ENCODE results near the gene LYSMD4.

LYSMD4 gene

DNA sequence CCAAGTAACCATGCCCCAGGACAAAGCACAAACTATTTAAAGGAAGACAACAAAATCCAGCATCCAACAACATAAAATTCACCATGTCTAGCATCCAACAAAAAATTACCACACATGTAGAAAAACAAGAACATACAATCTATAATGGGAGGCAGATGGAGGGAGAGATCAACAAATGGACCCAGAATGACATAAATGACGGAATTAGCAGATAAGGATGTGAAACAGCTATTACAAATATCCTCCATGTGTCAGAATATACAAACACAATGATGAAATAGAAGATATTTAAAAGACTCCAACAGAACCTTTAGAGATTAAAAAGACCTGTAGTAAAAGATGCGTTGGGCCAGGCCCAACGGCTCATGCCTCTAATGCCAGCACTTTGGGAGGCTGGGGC lies 10.8 kb downstream of the LYSMD4 start:
- DNase-seq (ENCODE audit: extremely low read depth, low read depth) = no peak
- TF ChIP-seq, protein P1, sequence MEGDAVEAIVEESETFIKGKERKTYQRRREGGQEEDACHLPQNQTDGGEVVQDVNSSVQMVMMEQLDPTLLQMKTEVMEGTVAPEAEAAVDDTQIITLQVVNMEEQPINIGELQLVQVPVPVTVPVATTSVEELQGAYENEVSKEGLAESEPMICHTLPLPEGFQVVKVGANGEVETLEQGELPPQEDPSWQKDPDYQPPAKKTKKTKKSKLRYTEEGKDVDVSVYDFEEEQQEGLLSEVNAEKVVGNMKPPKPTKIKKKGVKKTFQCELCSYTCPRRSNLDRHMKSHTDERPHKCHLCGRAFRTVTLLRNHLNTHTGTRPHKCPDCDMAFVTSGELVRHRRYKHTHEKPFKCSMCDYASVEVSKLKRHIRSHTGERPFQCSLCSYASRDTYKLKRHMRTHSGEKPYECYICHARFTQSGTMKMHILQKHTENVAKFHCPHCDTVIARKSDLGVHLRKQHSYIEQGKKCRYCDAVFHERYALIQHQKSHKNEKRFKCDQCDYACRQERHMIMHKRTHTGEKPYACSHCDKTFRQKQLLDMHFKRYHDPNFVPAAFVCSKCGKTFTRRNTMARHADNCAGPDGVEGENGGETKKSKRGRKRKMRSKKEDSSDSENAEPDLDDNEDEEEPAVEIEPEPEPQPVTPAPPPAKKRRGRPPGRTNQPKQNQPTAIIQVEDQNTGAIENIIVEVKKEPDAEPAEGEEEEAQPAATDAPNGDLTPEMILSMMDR (IDR thresholded peaks at IDR 0.05; ENCODE audit: low read depth, low read length) = no peak

DNA sequence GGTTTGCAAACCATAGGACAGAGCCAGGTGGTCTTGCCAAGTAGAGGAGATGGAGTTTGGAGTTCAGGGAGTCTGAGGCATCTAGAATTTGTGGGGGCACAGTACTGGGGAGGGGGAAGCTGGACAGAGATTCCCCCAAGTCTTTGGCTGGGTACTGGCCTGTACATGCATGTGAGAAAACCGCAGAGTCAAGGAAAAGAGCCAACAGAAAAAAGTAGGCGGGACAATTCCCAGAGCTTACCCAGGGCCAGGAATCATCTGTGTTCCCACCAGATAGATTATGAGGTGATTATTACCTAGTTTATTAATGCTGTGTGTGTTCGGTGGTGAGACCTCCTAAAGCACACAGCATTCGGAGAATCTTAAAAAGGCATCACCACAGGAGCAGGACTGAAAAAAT lies 11.3 kb downstream of the LYSMD4 start:
- TF ChIP-seq, protein P1 (IDR thresholded peaks at IDR 0.05; ENCODE audit: low read depth, low read length) = no peak
- no peak for DNase-seq (ENCODE audit: extremely low read depth, low read depth)

DNA sequence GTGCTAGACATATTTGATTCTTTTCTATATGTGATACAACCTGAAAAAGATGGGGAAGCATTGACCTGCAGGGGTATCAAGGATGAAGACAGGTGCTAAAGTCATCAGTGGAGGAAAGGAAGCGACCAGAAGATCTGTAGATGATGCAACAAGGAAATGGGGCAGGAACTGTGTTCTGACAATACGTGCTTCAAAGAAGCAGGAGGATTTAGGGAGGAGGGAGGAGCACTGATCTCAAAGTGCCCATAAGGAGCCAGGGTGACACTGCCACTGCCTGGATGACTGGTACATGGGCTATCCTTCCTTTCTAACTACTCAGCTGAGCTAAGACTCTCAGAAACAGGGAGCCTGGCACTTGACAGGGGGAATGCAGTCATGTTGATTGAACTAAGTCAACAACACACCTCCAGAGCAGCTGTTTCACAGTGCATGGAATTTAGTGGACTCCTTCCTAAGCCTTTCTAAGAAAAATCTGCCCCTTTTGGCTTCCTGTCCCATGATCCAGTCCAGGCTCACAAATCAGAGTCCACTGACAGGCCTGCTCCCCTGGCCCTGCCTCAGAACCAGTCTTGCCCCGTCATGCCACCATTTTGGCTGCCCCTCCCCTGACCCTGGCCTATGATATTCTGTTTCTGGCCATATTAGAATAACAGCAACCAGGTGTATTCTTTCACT lies 12.0 kb downstream of the LYSMD4 start:
- TF ChIP-seq, protein P1 (IDR thresholded peaks at IDR 0.05; ENCODE audit: low read depth, low read length) = no peak
- DNase-seq (ENCODE audit: extremely low read depth, low read depth) = no peak

DNA sequence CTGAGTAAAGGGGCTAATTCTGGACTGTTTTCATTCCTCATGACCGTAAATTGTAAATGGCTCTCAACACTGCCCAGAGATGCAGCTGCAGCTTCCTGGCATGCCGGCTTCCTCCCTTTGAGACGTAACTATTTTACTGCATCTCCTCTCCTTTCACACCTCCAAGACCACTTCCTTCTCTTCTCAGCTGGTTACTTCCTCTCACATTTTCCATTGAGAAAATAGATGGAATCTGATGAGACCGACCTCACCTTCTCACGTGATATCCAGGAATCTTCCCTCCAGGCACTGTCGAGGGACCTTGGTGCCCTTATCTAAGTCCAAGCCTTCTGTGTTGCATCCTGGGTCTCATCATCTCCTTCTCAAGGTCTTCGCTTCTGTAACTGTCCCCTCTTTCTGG lies 12.7 kb downstream of the LYSMD4 start:
- DNase-seq (ENCODE audit: extremely low read depth, low read depth) = no peak
- TF ChIP-seq, protein P1 (IDR thresholded peaks at IDR 0.05; ENCODE audit: low read depth, low read length) = no peak

DNA sequence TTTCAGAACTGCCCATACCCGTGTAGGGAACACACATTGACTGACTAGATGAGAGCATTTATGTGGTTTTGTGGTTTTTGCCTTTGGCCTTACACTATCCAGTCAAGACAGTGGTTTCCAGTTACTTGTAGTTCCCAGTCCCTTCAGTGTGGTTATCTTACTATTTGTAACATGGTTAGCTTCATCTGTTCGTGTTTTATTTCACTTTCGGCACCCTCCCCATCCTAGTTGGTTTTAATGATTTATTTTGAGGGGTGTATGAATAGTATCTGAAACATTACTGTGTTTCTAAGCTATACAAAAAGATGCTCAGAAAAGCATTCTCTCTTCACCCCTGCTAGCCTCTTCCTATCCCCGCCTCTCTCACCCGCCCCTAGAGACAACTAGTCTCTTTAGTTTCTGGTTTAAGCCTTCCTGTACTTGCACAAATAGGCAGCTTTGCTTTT lies 14.1 kb downstream of the LYSMD4 start:
- DNase-seq (ENCODE audit: extremely low read depth, low read depth) = no peak
- TF ChIP-seq, protein P1 (IDR thresholded peaks at IDR 0.05; ENCODE audit: low read depth, low read length) = no peak

DNA sequence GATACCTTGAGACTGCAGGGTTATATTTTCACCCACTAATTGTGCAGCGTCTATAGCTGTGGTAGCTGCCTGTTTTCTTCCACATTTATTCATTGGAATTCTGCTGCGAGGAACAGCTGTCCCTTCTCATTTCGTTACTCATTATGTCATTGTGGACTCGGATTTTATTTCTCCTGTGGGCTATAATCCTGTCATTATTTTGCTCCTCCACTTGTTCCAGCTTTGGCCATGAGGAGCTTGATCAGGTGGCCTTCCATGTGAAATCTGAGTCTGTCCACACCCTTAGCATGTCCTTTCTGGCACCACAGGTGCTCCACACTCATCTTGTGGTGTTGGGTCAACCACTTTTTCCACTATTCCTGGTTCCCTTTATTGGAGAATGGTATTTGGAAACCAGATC lies 14.8 kb downstream of the LYSMD4 start:
- TF ChIP-seq, protein P1 (IDR thresholded peaks at IDR 0.05; ENCODE audit: low read depth, low read length) = no peak
- no peak for DNase-seq (ENCODE audit: extremely low read depth, low read depth)

DNA sequence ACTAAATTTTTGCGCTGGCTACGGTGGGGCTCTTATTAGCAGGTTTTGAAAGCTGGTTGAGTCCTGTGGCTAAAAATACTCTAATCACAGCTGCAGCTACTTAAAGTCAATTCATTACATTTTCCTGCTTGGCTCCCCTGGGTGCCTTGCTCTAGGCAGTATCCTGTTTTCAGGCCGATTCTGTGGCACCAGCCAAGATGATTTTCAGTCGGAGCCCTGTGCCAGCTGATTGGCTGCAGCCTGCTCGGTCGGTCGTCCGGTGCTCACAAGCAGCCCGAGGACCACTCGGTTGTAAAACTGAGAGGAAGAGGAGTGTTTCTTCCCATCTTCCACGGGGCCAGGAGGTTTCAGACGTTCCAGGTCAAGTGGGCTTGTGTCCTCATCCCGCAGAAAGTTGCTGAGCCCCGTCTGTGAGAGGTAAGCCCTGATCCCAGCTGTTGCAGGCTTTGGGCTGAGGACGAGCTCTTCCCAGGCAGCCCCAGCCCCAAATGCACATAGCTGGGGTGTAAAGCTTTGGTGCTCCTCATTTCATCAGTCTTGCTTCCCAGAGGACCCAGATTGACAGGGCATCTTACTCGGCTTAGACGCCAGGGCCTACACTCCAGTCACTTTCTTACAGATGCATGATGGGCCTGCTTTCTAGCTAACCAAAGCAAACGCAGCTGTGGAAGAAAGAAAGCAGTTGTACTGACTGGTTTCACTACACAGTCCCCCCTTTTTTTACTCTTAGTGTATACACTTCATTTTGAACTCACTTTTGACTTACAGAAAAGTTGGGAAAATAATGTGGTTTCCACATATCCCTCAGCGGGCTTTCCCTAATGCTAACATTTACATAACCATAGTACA lies 15.9 kb downstream of the LYSMD4 start:
- no peak for DNase-seq (ENCODE audit: extremely low read depth, low read depth)
- TF ChIP-seq, protein P1 (IDR thresholded peaks at IDR 0.05; ENCODE audit: low read depth, low read length) = no peak
